Heart left ventricle (tissue), 16 donors: ENCODE measurements around the gene ELL. TPM values are rescaled to one million over a fixed set of nuclear protein-coding genes. Genes with fewer than 3 reads are reported as not detected.
A peak's percentile ranks its signal among the peaks of the same experiment; 100 is the strongest.

Experiments used
- ATAC-seq, 4 donors: fragments of 200-7000 bp; cut with Tn5 transposase; one replicate each; pipeline ENCODE4 v1.9.1; 2020 to 2022; ENCODE audit warnings: moderate library complexity in 4 of 4, mild to moderate bottlenecking in 3 of 4, moderate number of reproducible peaks in 1 of 4
- DNase-seq, 5 donors: peaks; one replicate each; pipeline ENCODE4 v3.0.0-alpha.2; 2020
- H3K27ac ChIP-seq, 12 donors: fragments of 200-600 bp; sonication (generic) in 4 of 12; one replicate each; pipeline versions ENCODE4 v1.5.0 to v1.8.0; 2016 to 2022; ENCODE audit warnings: mild to moderate bottlenecking in 2 of 12
- H3K27me3 ChIP-seq, 9 donors: fragments of 200-600 bp; sonication (generic) in 2 of 9; one replicate each; pipeline versions ENCODE4 v1.5.1 to v1.8.0; 2016 to 2022; ENCODE audit warnings: mild to moderate bottlenecking in 3 of 9
- H3K36me3 ChIP-seq, 9 donors: fragments of 200-600 bp; sonication (generic) in 2 of 9; one replicate each; pipeline versions ENCODE4 v1.5.0 to v1.8.0; 2018 to 2022; ENCODE audit warnings: mild to moderate bottlenecking in 2 of 9
- H3K4me1 ChIP-seq, 12 donors: fragments of 200-600 bp; sonication (generic) in 4 of 12; one replicate each; pipeline versions ENCODE4 v1.5.0 to v1.8.0; 2016 to 2022; ENCODE audit warnings: mild to moderate bottlenecking in 3 of 12
- H3K4me3 ChIP-seq, 12 donors: fragments of 200-600 bp; sonication (generic) in 4 of 12; one replicate each; pipeline versions ENCODE4 v1.5.0 to v1.8.0; 2017 to 2022; ENCODE audit warnings: mild to moderate bottlenecking in 9 of 12, moderate library complexity in 4 of 12
- H3K9me3 ChIP-seq, 12 donors: fragments of 200-600 bp; sonication (generic) in 4 of 12; one replicate each; pipeline versions ENCODE4 v1.5.0 to v1.8.0; 2016 to 2022; ENCODE audit warnings: mild to moderate bottlenecking in 1 of 12
- POLR2A ChIP-seq, 2 donors: fragments of 450-650 bp; IDR thresholded peaks; one replicate each; pipeline ENCODE4 v1.6.1; 2017; ENCODE audit warnings: antibody characterized with exemption in 2 of 2, mild to moderate bottlenecking in 2 of 2, moderate library complexity in 2 of 2
- WGBS, 4 donors: extraction: QIAGEN DNeasy Blood & Tissue Kit in 2 of 4; methylation state at CpG; one replicate each; pipeline versions ENCODE4 v1.1.5 to v1.1.7; 2013 to 2018; 5-methylcytosine and 5-hydroxymethylcytosine counted together
- intact Hi-C, 10 donors: fragments of 100-400 bp; cut with DNase I; formaldehyde crosslinking; loops; one replicate each; pipeline versions ENCODE4 v1.11.1 to v1.14.2; 2022
- polyA plus RNA-seq, 2 donors: library from polyadenylated mRNA; stranded (reverse); fragments of 200-250 nt; gene quantifications; one replicate each; pipeline ENCODE4 v1.2.3, GENCODE V29; 2013
- total RNA-seq, 9 donors: library from RNA; depleted of rRNA in 2 of 9; stranded (reverse); fragments of >200 nt in 2 of 9; fragmentation: NEBNext Ultra II Directional in 3 of 9; extraction: Animal tissue kit (Norgen Biotek cat#: 25700) in 3 of 9; gene quantifications; one replicate each; pipeline versions ENCODE4 v1.1.0 to v1.2.4, GENCODE V29; 2016 to 2023
- TF ChIP-seq, protein P1 (sequence below), 12 donors: fragments of 200-600 bp; sonication (generic) in 4 of 12; IDR thresholded peaks; one replicate each; pipeline versions ENCODE4 v1.5.0 to v1.8.0; 2018 to 2022; ENCODE audit warnings: antibody characterized with exemption in 12 of 12, mild to moderate bottlenecking in 5 of 12
- donor health status: ischemic (EF 13 %, LVEDD 7.1; RV severe dilation, severe dysfunction).
- donor health status: healthy with polysubstance abuse.
- donor health status: DM: no; HTN: yes; CAD: no.
- donor health status: DM: no; HTN: no; CAD: no.
- donor health status: ischemic (EF 25% LVEDD 6.9; RV normal size, moderate dysfunction).
- donor health status: ischemic (EF 25% LVEDD 5.7; RV mildly dilated, moderate dysfunction).
- donor health status: healthy.
- donor health status: DM: yes; HTN: yes; CAD: no.
- donor health status: ischemic (EF 35%, LVEDD 5.7; RV mildly dilated, moderate dysfunction).
- donor health status: nonischemic (EF 11% LVEDD 7.7; RV severe dilation, severe dysfunction).
- donor health status: DM: yes; HTN: yes; CAD: no.
- donor health status: PGD.
- donor health status: ischemic (EF 29% LVEDD 5.4; RV normal size, mild dysfunction).
- donor health status: nonischemic (EF 23%, LVEDD 6.1; RV moderate dilation, normal function).

ELL gene
- total and polyA plus RNA-seq, 11 donors = 5.9 to 17.8 (median 7.3) TPM

DNA sequence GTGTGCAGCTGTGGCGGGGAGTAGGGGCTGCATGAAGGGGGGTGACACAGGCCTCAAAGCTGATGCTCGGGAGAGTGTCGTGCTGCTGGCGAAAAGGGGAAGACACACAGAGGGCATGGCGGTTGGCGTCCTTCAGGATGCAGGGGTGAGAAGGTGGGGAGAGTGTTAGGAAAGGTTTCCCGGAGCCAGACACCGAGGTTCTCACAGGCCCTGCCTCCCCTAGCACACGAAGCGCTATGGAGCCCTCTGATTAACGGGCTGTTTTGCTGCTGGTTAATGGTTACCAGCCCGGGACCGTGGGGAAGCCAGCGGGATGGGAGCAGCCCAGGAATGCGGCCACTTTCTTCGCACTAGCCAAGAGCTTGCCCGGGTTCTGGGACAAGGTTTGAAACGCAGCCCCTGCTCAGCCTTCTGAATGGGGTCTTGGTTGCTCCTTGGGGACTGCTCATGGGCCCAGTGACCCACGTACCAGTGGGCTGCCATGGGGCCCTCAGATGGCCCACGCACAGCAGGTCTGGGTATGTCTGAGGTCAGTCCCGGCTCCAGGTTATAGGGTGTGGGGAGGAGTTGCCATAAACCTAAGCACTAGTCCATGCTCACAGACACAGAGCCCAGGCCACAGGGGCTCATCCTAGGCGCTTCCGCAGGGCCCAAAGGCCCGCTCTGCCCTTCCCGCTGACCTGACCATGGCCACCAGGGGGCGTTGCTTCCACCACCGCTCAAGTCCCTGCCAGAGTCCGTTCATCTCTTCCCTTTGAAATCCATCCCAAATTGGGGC, 52.6 kb downstream of the ELL start:
- Histone ChIP-seq H3K4me3 (no peak overlapping the region), H3K27ac (peak overlapping the region in 2 of 12 donors; percentile 13 to 43), H3K36me3 (peaks cover 0 to 41% (median 13%) of the 10 kb centered on the region in 9 donors), H3K27me3 (no peaks in the 10 kb centered on the region), H3K9me3 (no peaks in the 10 kb centered on the region), H3K4me1 (peaks cover 13 to 72% (median 61%) of the 10 kb centered on the region in 12 donors)
- WGBS, 4 donors = 72 to 81% (median 79%) methylated on average over 23 to 28 of the region's 28 CpGs
- TF ChIP-seq, protein P1, sequence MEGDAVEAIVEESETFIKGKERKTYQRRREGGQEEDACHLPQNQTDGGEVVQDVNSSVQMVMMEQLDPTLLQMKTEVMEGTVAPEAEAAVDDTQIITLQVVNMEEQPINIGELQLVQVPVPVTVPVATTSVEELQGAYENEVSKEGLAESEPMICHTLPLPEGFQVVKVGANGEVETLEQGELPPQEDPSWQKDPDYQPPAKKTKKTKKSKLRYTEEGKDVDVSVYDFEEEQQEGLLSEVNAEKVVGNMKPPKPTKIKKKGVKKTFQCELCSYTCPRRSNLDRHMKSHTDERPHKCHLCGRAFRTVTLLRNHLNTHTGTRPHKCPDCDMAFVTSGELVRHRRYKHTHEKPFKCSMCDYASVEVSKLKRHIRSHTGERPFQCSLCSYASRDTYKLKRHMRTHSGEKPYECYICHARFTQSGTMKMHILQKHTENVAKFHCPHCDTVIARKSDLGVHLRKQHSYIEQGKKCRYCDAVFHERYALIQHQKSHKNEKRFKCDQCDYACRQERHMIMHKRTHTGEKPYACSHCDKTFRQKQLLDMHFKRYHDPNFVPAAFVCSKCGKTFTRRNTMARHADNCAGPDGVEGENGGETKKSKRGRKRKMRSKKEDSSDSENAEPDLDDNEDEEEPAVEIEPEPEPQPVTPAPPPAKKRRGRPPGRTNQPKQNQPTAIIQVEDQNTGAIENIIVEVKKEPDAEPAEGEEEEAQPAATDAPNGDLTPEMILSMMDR (IDR thresholded peaks at IDR 0.05) = peak; percentile 61 to 86 (median 77)
- no peak for TF ChIP-seq POLR2A (IDR thresholded peaks at IDR 0.05)
- DNase-seq (peak; percentile 58 to 85 (median 67)), ATAC-seq (peak; percentile 5 to 42 (median 24))
- intact Hi-C loops = loop anchor here in 8 of 10 donors (5.0 to 10.0 kb wide), 9 partner anchors 33 to 376 kb away; partner anchors contain the start of genes UBA52 (in 3 of the 8), ELL (in 2 of the 8) and CRTC1 (in 1 of the 8)

DNA sequence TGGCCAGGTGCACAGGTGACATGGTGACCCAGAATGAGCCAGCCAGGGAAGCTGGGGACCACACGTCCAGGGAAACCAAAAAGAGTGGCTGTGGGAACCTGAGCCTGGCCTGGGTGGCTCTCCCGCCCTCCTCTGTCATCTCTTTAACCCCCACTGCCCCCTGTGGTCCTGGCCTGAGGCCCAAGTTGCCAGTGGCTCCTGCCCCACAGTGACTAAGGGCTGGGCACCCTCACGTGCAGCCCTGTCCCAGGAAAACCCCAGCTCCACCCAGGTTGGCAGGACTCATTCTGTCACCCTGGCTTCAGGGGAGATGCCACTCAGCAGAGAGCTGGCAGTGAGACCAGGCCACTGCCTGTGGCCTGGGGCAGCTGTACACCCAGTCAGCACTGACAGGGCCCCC, 53.4 kb downstream of the ELL start:
- ATAC-seq (peak in 2 of 4 donors; percentile 16 to 30), DNase-seq (peak in 2 of 5 donors; percentile 56 to 62)
- no peaks in the 10 kb centered on the region for H3K27me3 ChIP-seq
- peaks cover 15 to 69% (median 61%) of the 10 kb centered on the region in 12 donors for H3K4me1 ChIP-seq
- TF ChIP-seq, protein P1 (IDR thresholded peaks at IDR 0.05) = no peak
- no peak for TF ChIP-seq POLR2A (IDR thresholded peaks at IDR 0.05)
- H3K27ac ChIP-seq = peak overlapping the region in 4 of 12 donors; percentile 13 to 43 (median 21)
- intact Hi-C loops = loop anchor here in 8 of 10 donors (5.0 to 10.0 kb wide), 9 partner anchors 34 to 376 kb away; partner anchors contain the start of genes UBA52 (in 3 of the 8), ELL (in 2 of the 8) and CRTC1 (in 1 of the 8)
- no peaks in the 10 kb centered on the region for H3K9me3 ChIP-seq
- 49 to 80% (median 68%) methylated on average over 1 to 3 of the region's 3 CpGs for WGBS, 4 donors
- peaks cover 0 to 47% (median 13%) of the 10 kb centered on the region in 9 donors for H3K36me3 ChIP-seq
- no peak overlapping the region for H3K4me3 ChIP-seq

DNA sequence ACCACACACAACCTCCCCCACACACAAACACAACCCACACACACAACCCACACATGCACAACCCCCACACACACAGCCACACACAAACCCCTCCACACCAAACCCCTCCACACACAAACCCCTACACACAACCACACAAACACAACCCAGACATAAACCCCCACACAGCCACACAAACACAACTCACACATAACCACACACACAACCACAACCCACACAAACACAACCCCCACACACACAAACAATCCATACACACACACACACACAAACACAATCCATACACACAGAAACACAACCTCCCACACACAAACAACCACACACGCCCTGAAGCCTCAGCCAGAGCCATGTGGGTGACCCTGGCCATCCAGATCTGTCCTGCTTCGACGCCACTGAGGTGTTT, 53.9 kb downstream of the ELL start:
- Histone ChIP-seq H3K4me1 (peaks cover 15 to 68% (median 58%) of the 10 kb centered on the region in 12 donors), H3K36me3 (peaks cover 0 to 48% (median 13%) of the 10 kb centered on the region in 9 donors), H3K27ac (peak overlapping the region in 1 of 12 donors; percentile 43), H3K27me3 (no peaks in the 10 kb centered on the region), H3K4me3 (no peak overlapping the region), H3K9me3 (no peaks in the 10 kb centered on the region)
- no peak for TF ChIP-seq POLR2A (IDR thresholded peaks at IDR 0.05)
- TF ChIP-seq, protein P1 (IDR thresholded peaks at IDR 0.05) = no peak
- DNase-seq = no peak
- intact Hi-C loops = loop anchor here in 8 of 10 donors (5.0 to 10.0 kb wide), 9 partner anchors 34 to 377 kb away; partner anchors contain the start of genes UBA52 (in 3 of the 8), ELL (in 2 of the 8) and CRTC1 (in 1 of the 8)
- no peak for ATAC-seq
- 80 to 91% (median 84%) methylated on average over 3 of the region's 3 CpGs for WGBS, 4 donors

DNA sequence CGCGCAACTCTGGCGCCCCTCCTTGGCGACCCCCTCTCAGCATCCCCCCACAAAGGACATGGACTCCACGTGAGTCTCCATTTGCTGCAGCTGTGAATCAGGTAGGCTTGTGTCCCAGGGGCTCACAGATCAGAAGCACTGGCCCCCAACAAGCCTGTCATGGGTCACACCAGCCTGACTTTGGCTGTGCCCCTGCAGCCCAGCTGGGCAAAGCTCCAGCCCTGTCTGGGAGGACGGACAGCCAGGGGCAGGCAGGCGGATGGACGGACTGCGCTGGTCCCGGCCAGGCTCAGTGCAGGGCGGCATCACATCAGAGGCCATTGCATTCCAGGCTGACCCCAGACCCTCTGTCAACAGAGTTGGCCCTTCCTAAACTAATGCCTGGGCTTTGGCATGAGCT, 55.5 kb downstream of the ELL start:
- ATAC-seq (no peak), DNase-seq (no peak)
- Histone ChIP-seq H3K36me3 (peaks cover 0 to 42% (median 12%) of the 10 kb centered on the region in 9 donors), H3K27ac (peak overlapping the region in 10 of 12 donors; percentile 34 to 92 (median 77)), H3K4me1 (peaks cover 15 to 81% (median 63%) of the 10 kb centered on the region in 12 donors), H3K4me3 (no peak overlapping the region), H3K9me3 (no peaks in the 10 kb centered on the region), H3K27me3 (no peaks in the 10 kb centered on the region)
- TF ChIP-seq POLR2A (IDR thresholded peaks at IDR 0.05) = no peak
- TF ChIP-seq, protein P1 (IDR thresholded peaks at IDR 0.05) = no peak
- intact Hi-C loops = loop anchor here in 8 of 10 donors (5.0 to 10.0 kb wide), 9 partner anchors 36 to 378 kb away; partner anchors contain the start of genes UBA52 (in 3 of the 8), ELL (in 2 of the 8) and CRTC1 (in 1 of the 8)
- 77 to 85% (median 84%) methylated on average over 10 to 11 of the region's 11 CpGs; no CpG with 5 or more reads in 1 of the 4 donors for WGBS, 4 donors
